Activated CD8-positive, alpha-beta memory T cell treated with anti-CD3 and anti-CD28 coated beads for 4 hours (primary cell): Measurements from ENCODE around the gene MRPS35.

Experiments
- DNase-seq, 2 donors: peaks; one replicate each; pipeline ENCODE4 v3.0.0-alpha.2; 2020; ENCODE audit warnings: low read depth in 2 of 2

The MRPS35 gene

GRCh38 chr12:27710592-27711316 lies at the start of gene MRPS35:
Gene MRPS35, plus strand, starts transcription at chr12:27710832. Its CDS starts 12 bp downstream, at chr12:27710844.
- DNase-seq: peak; percentile 75 to 80

- no peak for DNase-seq
These were observed 44.9 kb upstream of the MRPS35 start for GRCh38 chr12:27665704-27666103.

GRCh38 chr12:27666510-27666909 lies 44.1 kb upstream of the MRPS35 start:
- no peak for DNase-seq

- DNase-seq: no peak
These were observed 43.1 kb upstream of the MRPS35 start for GRCh38 chr12:27667540-27667939.

- DNase-seq: no peak
These were observed 38.6 kb upstream of the MRPS35 start for GRCh38 chr12:27672051-27672450.

- DNase-seq: no peak
These were observed 38.0 kb upstream of the MRPS35 start for GRCh38 chr12:27672643-27673042.

- no peak for DNase-seq
These were observed 37.4 kb upstream of the MRPS35 start for GRCh38 chr12:27673101-27673718.

- no peak for DNase-seq
These were observed 35.6 kb upstream of the MRPS35 start for GRCh38 chr12:27674989-27675388.

GRCh38 chr12:27680619-27681018 lies 30.0 kb upstream of the MRPS35 start:
- no peak for DNase-seq

GRCh38 chr12:27682534-27682933 lies 28.1 kb upstream of the MRPS35 start:
- no peak for DNase-seq

- DNase-seq: no peak
These were observed 25.4 kb upstream of the MRPS35 start for GRCh38 chr12:27685274-27685673.

GRCh38 chr12:27686147-27686546 lies 24.5 kb upstream of the MRPS35 start:
- no peak for DNase-seq

GRCh38 chr12:27688671-27689070 lies 22.0 kb upstream of the MRPS35 start:
- DNase-seq: no peak

GRCh38 chr12:27689558-27690180 lies 21.0 kb upstream of the MRPS35 start:
- DNase-seq: no peak

- no peak for DNase-seq
These were observed 17.2 kb upstream of the MRPS35 start for GRCh38 chr12:27693403-27693802.

GRCh38 chr12:27695556-27696292 lies 14.9 kb upstream of the MRPS35 start:
- DNase-seq: no peak

- no peak for DNase-seq
These were observed 14.4 kb upstream of the MRPS35 start, which contains the start of gene REP15 for GRCh38 chr12:27696293-27696652. Gene REP15, plus strand, starts transcription at chr12:27696447. Its CDS starts 116 bp downstream, at chr12:27696563.

- DNase-seq: no peak
These were observed 13.6 kb upstream of the MRPS35 start for GRCh38 chr12:27696864-27697564.

GRCh38 chr12:27703720-27704452 lies 6.7 kb upstream of the MRPS35 start:
- DNase-seq: peak; percentile 31 to 37

GRCh38 chr12:27705263-27705662 lies 5.4 kb upstream of the MRPS35 start:
- no peak for DNase-seq

GRCh38 chr12:27707216-27707615 lies 3.4 kb upstream of the MRPS35 start:
- no peak for DNase-seq
